Activated CD8-positive, alpha-beta memory T cell treated with anti-CD3 and anti-CD28 coated beads for 4 hours (primary cell): ENCODE results near the gene ACTG1.
A peak's percentile ranks its signal among the peaks of the same experiment; 100 is the strongest.
"Not testable (repeated sequence)": the region's sequence is repeated elsewhere in the genome, so short reads cannot be mapped to it uniquely, and the experiment has no call there.

Experiments
- DNase-seq, 2 donors: peaks; one replicate each; pipeline ENCODE4 v3.0.0-alpha.2; 2020; ENCODE audit warnings: low read depth in 2 of 2

ACTG1 gene

DNA sequence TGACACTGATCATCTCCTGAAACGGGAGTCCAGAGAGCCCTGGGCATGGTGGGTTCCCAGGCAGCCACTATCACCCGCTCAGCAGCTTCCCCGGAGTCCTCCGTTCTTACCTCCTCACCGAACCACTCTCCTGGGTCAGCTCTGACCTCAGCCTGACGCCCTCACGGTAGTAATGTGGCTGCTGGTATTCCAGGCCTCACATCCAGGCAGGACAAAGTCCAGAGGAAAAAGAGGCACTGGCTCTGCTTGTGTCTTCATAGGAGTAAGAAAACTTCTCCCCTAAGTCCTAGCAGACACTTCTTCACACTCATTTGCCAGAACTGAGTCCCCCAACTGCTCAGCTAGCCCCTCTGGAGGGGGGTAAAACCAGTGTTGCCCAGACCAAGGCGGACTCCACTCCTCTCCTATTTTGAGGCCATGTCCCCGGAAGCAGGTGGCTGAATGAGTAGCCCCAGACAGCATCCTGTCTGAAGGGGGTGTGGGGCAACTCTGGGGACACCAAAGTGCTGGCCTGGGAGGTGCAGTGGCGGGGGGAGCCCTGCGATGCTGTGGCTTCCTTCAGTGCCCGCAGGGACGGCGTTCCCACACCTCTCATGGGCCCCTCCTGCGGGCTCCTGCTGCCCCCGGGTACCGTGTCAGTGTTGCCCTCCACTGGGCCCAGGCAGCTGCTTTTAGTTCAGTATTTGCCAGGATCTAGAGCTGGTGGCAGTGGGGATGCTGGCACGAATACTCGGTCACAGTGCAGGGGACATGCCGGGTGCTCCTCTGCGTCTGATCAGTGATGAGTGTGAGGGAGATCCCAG, 20.9 kb upstream of the ACTG1 start:
- DNase-seq = no peak

DNA sequence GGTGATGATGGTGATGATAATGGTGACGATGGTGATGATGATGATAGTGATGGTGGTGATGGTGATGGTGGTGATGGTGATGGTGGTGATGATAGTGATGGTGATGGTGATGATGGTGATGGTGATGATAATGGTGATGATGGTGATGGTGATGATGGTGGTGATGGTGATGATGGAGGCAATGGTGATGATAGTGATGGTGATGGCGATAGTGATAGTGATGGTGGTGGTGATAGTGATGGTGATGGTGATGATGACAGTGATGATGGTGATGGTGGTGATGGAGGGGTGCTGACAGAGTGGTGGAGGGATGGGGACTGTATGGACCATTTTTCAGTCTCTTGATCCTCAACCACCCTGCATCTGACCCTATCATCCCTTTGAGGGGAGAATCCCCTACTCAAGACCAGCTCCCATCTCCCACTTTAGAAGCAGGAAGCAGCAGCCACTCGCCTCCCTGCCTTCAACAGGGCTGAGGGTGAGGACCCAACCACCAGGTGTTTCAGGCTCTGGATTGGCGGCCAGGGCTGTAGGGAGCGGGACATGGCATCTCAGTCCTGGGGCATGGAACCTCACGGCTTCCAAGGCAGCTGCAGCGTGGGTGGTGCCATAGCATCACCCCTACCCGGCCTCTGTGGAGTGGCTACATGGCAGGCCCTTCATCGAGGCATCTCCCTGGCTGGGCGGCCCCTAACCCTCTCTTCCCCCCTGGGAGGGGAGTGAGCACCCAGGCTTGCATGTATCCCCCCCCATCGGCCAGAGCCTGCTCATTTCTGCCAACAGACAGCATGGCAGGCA, 20.1 kb upstream of the ACTG1 start:
- no peak for DNase-seq

DNA sequence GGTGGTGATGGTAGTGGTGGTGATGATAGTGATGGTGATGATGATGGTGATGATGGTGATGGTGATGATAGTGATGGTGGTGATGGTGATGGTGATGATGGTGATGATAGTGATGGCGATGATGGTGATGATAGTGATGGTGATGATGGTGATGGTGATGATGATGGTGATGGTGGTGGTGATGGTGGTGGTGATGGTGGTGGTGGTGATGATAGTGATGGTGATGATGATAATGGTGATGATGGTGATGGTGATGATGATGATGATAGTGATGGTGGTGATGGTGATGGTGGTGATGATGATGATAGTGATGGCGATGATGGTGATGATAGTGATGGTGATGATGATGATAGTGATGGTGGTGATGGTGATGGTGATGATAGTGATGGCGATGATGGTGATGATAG, 19.4 kb upstream of the ACTG1 start:
- not testable (repeated sequence) for DNase-seq

DNA sequence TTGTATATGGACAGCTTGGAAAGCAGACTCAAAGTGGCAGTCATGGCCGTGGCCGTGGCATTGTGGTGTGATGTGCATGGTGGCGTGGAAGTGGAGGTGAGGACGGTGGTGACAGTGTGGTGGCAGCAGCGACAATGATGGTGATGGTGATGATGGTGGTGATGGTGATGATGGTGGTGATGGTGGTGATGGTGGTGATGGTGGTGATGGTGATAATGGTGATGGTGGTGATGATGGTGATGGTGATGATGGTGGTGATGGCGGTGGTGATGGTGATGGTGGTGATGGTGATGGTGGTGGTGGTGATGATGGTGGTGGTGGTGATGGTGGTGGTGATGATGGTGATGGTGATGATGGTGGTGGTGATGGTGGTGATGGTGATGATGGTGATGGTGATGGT, 18.4 kb upstream of the ACTG1 start:
- not testable (repeated sequence) for DNase-seq

DNA sequence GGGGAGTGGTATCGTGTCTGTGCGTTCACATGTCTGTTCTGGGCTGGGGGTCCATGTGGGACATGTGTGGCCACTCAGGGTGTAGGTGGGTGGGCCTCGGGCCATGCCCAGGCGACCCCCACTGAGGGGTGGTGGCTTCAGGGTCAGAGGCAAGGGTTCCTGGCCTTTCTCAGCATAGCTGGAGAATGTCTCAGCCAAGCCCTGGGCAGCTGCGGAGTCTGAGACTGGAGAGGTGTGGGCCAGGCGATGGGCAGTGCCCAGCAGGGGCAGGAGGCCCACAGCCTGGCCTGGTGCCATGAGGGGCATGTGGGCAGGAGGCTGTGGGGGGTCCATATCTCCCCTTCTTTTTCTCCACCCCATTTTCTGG, 16.8 kb upstream of the ACTG1 start:
- DNase-seq = no peak

DNA sequence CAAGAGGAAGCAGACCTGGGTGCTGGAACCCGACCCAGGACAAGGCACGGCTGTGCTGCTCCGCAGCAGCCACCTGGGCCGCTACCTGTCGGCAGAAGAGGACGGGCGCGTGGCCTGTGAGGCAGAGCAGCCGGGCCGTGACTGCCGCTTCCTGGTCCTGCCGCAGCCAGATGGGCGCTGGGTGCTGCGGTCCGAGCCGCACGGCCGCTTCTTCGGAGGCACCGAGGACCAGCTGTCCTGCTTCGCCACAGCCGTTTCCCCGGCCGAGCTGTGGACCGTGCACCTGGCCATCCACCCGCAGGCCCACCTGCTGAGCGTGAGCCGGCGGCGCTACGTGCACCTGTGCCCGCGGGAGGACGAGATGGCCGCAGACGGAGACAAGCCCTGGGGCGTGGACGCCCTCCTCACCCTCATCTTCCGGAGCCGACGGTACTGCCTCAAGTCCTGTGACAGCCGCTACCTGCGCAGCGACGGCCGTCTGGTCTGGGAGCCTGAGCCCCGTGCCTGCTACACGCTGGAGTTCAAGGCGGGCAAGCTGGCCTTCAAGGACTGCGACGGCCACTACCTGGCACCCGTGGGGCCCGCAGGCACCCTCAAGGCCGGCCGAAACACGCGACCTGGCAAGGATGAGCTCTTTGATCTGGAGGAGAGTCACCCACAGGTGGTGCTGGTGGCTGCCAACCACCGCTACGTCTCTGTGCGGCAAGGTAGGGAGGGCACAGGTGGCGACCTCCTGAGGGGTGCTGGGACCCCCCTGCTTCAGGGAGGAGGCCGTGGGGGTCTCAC, 16.2 kb upstream of the ACTG1 start:
- DNase-seq = no peak

DNA sequence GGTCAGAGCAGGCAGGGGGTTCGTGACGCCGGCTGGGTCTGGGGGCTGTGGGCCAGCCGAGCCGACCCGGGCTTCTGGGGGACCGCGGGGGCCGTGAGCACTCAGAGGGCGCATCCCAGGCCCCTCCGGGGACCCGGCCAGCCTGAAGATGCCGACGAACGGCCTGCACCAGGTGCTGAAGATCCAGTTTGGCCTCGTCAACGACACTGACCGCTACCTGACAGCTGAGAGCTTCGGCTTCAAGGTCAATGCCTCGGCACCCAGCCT, 15.7 kb upstream of the ACTG1 start:
- no peak for DNase-seq

DNA sequence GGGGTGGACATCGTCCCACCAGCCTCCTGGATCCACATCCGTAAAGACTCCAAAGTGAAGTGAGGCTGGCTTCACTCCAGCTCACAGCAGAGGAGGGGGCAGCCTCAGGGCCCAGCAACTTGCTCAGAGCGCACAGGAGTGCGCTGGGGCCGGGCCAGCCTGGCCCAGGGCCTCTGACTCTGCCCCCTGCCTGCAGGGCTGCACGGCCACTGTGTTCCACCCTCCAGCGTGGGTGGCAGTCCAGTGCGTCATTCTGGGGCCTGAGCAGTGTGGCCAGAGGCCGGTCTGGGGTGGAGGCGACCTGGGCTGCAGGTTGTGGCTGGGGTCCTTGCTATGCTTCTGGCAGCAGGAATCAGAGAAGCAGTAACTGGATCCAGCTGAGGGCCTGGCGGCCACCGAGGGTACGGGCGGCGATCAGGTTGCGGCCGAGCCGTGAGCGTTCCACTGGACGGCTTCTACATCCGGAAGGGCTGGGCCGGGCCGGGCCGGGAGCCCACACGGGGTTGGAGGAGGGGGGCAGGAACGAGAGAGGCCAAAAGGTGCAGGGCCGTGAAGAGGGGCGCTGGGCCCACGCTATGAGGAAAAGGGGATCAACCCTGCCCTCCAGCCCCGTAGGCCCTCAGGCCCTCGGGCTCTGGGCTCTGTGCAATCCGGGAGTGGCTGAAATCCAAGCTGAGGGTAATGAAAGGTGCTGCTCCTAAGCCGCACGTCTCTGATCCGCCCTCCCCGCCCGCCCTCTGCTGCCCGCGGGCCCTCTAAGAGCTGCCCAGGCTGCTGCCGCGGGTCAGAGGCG, 15.2 kb upstream of the ACTG1 start, which contains the start of gene FSCN2:
TSS of gene FSCN2 (plus strand) at position 787 of the 793 bp plus-strand sequence. CDS start 155 bp downstream, outside the sequence.
- no peak for DNase-seq

DNA sequence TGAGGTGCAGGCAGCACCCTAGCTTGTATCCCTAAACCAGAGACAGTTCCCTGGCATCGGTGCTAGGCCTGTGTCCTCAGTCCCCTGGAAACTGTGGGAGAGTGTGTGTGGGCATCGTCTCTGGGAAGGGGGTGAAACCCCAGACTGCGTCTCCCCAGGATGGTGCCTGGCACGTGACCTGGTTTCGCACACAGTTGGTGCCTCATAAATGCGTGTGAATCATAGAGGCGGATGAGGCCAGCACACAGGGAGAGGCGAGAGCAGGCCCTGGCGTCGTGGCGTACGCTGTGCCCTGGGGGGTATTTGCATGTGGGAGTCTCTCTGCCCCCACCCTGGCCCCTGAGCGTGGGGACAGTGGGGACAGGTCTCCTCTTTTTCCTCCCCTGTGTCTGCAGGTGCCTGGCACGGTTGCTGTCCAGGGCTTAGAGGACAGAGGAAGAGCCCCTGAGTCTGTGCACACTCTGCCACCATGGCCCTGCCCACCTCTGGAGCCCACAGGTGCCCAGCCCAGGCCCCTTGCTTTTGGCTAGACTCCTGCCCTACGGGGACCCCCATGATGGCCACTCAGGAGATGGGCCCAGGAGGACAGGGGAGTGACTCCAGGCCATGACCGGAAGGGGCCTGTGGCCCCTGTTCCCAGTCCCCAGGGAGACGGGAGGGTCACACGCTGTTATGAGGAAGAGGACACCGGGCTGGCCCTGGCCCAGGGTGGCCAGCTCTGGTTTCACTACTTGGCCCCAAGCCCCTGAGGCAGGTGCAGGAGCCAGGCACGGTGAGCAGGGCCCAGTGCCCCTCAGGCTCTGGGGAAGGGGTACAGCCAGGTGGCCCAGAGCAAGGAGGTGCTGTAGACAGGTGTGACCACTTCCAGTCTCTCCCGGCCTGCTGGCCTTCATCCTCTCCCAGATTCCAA, 14.3 kb upstream of the ACTG1 start:
- no peak for DNase-seq

DNA sequence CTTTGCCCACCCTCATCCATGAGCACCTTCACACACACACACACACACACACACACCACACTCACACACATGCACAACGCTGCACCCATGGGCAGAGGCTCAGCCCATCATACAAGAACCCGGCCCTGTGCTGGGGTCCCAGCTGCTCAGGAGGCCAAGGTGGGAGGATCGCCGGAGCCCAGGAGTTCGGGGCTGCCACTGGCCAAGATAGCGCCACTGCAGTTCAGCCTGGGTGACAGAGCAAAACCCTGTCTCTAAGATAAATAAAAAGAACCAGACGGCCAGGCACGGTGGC, 12.2 kb upstream of the ACTG1 start:
- DNase-seq = no peak

DNA sequence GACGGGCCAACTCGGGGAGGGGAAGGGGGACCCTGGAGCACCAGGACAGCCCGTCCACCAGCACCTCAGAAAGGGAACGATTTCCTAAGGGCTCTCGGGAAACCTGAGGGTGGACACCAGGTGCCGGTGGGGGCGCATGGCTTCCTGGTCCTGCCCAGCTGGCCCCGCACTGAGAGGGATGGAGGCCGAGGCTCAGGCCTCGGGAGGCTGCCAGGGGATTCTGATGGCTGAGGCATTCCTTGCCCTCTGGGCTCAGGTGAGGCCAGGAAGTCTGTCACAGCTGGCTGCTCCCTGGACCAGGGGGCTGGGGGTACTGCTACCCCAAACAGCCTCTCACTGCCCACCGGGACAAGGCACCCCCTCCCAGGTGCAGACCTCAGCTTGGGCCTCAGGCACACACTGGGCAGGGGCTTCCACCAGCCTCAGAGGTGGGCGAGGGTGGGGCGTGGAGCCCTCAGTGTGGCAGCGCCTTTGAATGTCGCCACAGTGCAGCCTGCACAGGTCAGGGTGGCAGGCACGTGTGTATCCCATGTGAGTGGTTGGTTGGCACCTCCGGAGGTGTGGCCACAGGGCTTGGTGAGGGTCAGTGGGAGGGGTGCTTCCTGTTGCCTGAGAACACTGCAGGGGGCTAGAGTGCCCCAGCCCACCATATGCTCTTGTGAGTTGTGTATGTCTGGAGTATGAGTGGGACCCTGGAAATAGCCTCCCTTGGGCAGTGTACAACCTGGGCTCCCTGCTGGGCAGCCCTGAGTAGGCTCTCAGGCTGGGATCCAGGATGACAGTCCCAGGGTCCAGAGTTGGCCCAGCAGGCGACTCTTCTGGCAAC, 11.7 kb upstream of the ACTG1 start:
- no peak for DNase-seq

DNA sequence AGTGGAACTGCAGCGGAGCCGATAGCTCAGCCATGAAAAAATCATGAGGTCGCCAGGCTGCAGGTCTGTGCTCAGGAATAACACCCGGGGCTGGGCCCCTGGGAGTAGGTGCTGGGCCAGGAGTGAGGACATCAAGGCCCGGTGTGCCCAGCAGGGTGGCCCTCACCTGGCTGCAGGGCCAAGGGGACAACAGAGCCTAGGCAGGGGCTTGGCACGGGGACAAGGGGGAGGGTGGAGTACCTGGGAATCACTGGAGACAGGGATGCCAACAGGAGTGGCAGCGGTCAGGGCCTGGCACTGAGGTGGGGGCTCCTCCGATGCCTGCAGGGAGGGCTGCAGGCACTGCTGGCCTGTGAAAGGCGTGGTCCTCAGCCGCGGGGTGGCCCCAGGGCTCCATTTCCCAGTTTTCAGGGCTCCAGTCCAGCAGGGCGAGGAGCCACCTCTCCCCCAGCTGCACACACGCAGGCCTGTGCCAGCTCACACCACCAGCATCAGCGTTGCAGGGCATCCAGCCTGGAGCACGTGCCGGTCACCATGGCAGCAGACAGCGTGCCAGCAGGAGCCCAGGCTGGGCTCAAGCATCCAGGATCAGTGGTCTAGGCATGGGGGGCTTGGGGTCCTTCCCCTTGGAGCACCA, 10.9 kb upstream of the ACTG1 start:
- no peak for DNase-seq

DNA sequence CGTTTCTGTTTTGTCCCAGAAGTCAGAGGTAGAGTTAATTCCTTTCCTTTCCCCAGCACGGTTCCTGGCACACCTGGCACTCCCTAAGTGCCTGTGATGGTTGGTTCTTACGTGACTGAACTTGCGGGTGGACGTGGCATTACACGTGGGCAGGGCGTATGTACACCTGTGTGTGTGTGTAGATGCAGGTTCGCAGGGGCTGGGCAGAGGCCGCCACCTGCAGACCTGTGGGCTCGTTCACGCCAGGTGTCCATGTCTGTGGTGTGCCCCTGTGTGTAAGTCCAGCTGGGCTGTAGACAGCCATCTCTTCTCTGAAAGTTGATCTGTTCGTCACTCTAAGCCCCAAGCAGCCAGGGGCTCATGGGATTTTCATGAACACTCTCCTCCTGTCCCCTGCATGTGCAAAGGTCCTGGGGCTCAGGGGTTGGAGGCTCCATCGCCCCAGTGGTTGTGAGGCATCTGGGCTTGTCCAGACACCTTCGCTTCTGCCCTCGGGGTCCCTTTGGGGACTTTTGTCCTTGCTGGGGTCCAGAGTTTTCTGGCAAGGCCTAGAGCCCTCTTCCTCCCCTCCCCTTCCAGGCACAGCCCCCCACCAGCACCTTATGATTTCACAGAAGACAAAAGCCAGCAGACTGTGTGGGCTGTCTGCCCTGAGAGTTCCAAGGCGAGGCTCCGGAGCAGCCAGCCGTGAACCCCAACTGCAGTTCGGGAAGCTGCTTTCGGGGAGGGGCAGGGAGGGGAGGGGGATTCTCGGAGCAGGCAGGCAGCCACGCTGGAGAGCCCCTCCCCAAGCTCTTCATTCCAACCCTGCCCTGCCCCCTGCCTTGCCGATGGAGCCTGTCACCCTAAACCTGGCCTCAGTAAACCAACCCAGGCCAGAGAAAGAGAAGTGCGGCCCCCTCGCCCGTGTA, 10.1 kb upstream of the ACTG1 start:
- DNase-seq = no peak

DNA sequence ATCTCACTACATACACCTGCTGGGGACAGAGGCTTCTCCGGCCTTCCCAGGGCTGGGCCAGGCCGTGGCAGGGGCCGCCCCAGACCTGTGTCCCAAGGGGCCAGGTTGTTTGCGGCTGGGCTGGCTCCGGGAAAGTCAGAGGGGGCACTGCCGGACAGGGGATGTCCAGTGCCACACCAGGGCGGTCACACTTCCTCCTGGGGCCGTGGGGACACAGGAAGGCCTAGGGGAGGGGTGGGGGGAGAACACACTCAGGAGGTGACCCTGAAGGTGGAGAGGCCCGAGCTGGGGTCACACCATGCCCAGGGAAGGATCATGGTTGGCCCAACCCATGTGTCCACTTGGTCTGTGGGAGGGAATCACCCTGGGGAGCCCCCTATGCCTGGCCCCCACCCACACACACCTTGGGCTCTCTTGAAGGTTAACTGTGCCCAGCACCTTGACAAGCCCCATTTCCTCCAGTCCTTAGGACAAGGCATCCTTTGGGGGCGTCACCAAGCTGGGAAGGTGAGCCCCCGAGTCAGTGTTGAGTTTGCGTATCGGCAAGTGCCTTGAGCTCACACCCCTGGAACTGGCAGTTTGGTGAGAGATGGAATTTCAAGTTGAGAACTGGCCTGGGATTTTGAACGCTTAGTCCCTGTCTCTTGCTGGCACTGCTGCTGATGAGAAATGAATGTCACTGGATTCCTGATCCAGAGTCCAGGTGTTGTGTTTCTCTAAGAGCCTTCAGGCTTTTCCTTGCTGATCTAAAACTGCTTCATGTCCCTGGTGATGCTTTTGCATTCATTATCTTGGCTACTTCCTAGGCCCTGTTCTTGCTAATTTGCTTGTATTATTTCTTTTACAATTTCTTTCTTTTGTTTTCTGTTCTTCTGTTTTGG, 7.7 kb upstream of the ACTG1 start:
- no peak for DNase-seq

DNA sequence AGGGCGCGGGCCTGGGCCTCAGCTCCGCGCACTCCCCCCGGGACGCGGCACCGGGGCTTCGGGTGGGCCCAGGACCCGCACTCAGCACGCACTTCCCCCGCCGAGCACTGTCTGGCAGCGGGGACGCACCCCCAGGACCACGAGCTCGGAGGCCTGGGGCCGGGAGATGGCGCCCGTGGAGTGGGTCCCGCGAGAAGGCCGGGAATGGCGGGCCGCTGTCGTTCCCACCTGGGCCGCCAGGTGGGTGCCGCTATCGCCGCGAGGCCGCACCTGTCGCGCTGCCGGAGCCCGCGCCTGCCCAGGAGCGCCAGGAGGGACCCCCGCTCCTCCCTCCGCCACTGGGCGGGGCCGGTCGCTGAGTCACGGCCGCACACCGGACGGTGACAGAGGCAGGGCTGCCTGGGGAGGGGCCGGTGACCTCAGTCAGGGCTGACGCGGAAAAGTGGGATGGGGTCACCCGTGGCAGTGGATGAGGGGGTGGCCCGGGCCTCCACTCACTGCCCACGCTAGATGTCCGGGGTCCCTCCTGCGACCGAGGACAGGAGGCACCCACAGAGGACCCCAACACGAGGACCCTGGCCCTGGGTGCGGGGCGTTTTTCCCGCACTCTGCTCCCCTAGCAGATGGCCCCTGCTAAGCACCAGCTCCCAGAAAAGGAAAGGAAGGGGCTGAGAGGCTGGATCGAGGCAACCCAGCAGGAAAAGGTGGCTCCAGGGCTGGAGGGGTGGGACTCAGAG, 6.9 kb upstream of the ACTG1 start:
- peak in 1 of 2 donors; percentile 45 for DNase-seq

DNA sequence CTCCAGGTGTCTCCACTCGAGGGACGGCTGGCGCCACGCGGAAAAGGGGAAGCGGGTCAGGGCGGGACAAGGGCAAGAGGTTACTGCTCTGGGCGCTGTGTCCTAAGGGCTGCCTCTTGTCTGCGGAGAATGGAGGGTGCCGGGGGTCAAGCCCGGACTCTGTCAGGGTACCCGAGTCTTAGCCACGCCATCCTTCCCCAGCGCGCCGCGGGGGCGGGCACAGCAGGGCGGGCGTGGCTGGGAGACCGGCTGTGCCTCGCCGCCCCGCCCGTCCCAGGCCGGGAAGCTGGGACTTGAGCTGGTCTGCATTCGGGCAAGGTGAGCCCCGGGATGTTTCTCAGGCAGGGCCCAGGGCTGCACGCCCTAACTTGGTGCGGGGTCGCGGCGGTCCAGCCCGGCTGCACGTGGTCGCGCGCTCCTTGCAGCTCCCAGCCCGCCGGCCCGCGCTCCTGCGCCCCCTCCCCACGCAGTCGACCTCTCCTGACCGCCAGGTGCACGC, 6.2 kb upstream of the ACTG1 start:
- peak in 1 of 2 donors; percentile 4 for DNase-seq
